ENCODE measurements around the gene UMPS.
"Not testable (repeated sequence)": the region's sequence is repeated elsewhere in the genome, so short reads cannot be mapped to it uniquely, and the experiment has no call there.

Gene UMPS

DNA sequence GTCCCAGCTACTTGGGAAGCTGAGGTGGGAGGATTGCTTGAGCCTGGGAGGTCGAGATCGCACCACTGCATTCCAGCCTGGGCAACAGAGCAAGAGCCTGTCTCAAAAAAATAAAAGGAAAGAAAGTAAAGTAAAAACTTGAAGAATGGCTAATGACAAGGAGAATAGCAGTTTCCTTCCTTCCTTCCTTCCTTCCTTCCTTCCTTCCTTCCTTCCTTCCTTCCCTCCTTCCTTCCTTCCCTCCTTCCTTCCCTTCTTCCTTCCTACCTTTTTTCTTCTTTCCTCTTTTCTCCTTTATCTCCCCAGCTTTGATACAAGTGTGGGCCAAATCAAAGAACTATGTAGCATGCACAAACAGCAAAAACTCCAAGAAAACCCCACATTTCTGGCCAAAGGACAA, 23.0 kb upstream of the UMPS start:
- DNase-seq (ENCODE audit: low read depth in 2 of 2) = not testable (repeated sequence)

DNA sequence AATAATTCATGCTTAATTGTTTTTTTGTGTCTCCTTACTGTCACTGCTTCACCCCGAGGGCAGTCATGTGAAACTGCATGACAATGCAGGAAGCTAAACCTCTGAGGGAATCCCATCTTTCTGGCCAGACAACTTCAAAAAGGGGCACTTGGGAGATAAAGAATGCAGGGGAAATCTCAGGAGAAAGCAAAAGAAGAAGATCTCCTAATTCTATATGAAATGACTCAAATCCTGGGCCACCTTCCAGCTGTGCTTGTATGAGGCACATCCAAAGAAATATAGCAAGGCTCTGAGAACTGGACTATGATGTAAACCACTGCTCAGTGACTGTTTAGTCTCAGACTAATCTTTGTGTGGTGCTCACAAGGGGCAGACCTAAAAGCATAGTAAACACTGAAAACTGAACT, 22.6 kb upstream of the UMPS start:
- DNase-seq (ENCODE audit: low read depth in 2 of 2) = no peak

DNA sequence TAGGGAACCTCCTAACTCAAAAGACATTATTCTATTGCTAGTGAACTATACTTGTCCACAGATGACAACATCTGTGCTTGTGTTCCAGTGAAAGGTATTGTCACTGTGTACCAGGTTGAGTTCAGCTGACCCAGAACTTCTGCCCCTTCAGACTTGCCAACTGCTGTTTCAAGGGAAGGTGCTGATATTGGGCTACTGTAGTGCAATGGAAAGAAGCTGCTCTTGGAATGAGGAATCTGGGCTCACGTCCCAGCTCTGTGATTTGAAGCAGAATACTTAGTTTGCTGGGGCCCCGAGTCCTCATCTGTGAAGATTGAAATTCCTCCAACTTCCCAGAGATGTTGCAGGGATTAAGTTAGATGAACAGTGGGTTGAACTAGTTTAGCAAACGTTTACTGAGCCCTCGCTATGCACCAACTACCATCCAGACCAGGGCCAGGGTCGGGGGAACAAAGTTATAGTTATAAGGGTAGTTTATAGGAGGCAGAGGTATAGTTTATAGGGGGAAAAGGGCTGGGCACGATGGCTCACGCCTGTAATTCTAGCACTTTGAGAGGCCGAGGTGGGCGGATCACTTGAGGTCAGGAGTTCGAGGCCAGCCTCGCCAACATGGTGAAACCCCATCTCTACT, 15.9 kb upstream of the UMPS start:
- no peak for DNase-seq (ENCODE audit: low read depth in 2 of 2)

DNA sequence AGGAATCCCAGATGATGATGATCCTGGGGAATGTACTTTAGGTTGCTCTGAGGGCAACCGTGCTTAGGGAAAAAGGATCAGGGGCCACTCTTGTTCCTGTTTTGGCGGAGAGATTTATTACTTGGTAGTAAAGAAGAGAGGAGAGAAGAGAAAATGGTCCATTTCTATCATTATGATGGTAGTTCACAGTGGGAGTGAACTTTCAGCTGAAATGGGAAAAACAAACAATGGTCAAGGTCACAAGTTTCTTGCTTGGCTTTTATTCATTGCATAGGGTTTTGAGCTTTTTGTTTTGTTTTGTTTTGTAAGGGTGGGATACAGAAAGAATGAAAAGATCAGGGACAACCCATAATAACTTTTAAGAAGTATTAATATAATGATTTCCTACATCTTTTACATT, 7.7 kb upstream of the UMPS start:
- no peak for DNase-seq (ENCODE audit: low read depth in 2 of 2)

DNA sequence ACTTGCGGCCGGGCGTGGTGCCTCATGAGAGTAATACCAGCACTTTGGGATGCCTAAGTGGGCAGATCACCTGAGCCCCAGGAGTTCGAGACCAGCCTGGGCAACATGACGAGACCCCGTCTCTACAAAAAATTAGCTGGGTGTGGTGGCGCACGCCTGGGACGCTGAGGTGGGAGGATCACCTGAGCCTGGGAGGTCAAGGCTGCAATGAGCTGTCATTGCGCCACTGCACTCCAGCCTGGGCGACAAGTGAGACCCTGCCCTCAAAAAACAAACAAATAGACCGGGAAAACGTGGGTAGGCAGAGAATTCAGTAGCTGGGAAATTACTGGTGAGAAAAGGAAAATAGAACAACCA, 667 bp downstream of the UMPS start:
- DNase-seq (ENCODE audit: low read depth in 2 of 2) = peak; percentile 5 to 13

DNA sequence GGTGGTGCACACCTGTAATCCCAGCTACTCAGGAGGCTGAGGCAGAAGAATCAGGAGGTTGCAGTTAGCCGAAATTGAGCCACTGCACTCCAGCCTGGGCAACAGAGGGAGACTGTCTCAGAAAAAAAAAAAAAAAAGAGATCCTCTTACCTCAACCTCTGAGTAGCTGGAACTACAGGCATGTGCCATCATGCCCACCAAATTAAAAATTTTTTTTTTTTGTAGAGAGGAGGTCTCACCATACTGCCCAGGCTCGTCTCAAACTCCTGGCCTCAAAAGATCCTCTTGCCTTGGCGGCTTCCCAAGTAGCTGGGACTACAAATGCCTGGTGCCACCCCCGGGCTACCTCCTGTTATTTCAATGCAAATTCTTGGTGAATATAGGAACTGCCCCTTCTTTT, 1.5 kb downstream of the UMPS start:
- DNase-seq (ENCODE audit: low read depth in 2 of 2) = no peak

DNA sequence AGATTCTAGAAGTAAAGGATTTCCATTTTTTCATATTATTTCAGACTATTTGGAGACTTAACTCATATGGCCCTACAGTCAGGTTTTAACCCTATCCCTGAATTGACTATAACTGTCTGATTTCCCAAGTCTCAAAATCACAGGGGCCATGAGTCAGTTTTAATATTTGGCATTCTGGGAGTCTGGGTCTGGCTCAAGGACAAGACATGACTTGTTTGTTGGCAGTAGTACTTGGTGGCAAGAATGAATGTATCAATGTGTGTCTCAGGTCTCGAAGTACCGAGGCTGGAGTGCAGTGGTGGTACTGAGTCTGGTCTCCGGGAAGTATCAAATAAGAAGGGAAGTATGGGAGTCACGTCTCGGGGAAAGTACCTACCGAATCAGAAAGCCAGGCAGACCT, 10.8 kb downstream of the UMPS start:
- DNase-seq (ENCODE audit: low read depth in 2 of 2) = no peak

DNA sequence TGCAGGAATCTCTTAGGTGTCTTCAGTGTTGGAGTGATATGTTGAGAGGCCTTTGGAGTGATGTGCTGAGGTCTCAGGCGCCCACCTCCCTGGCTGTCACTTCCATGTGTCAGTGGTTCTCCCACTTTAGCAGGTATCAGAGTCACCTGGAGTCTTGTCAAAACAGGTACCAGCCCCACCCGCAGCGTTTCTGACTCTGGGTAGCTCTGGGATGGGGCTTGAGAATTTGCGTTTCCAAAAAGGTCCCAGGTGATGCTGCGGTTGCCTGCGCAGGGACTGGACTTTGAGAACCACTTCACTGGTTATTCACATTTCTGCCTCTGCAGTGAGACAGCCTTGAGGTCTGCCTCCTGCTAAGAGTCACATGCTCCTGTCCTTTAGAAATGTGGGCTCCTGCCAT, 15.5 kb downstream of the UMPS start:
- DNase-seq (ENCODE audit: low read depth in 2 of 2) = no peak

DNA sequence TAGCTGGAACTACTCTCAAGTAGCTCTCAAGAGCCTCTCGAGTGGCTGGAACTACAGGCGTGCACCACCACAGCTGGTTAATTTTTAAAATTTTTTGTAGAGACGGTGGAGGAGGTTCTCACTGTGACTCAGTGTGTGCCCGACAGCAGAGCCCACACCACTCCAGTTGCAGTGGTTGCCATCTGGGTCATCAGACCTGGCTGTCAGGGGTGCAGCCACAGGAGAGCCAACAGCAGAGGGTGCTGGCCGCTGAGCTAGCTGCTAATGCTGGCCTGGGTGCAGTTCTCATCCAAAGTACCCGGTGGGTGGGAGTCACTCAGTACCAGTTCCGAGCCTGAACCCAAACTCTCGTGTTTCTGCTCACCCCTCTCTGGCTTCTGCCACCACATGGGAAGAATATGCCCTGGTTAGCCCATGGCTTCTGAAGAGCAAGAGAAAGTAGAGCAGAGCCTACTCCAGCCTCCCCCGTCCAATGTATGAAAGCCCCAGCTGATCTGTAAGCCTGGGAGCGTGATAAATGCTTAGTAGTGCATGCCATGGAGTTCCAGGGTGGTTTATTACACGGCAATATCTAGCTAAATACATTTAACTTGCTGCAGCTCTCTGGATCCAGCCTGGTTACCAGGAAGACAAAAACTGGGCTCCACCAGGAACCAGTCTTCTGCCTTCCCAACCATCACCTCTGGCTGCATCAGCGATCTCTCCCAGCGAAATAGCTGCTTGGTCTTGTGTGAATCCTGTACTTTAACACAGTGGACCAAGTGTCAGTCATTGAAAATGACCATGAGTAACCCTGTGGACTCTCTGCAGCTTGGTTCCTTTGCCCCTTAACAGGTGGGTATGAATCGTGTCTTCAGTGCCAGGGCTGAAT, 17.1 kb downstream of the UMPS start:
- no peak for DNase-seq (ENCODE audit: low read depth in 2 of 2)

DNA sequence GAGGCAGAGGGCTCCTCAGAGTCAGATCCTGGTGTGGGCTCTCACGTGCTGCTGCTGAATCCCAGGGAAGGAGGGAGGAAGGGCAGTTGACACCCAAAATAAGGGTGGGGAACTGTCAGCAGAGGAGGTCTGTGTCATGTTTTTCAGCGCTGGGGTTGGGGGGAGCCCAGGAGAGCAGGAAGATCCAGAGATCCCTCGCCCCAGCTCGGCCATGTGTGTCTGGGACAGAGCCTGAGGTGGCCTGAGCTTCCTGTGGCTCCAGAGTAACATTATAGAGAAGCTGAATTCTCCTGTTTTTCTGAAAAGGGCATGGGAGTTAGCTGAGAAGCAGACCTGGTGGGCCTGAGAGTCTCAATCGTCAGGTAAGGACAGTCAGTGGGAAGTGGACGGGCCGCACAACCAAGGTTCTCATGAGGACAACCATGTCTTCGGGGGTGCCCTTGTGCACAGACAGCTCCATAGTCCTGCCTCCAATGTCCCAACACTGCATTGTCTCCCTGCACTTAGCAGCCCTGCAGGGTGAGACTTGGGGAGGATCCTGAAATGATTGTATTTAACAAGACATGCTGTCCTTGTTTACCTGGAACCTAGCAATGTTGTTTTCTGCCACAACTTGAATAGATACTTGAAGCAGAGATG, 18.4 kb downstream of the UMPS start:
- DNase-seq (ENCODE audit: low read depth in 2 of 2) = no peak

DNA sequence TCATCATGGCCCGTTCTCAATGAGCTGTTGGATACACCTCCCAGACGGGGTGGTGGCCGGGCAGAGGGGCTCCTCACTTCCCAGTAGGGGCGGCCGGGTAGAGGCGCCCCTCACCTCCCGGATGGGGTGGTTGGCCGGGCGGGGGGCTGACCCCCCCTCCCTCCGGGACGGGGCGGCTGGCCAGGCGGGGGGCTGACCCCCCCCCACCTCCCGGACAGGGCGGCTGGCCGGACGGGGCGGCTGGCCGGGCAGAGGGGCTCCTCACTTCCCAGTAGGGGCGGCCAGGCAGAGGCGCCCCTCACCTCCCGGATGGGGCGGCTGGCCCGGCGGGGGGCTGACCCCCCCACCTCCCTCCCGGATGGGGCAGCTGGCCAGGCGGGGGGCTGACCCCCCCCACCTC, 19.6 kb downstream of the UMPS start:
- not testable (repeated sequence) for DNase-seq (ENCODE audit: low read depth in 2 of 2)

DNA sequence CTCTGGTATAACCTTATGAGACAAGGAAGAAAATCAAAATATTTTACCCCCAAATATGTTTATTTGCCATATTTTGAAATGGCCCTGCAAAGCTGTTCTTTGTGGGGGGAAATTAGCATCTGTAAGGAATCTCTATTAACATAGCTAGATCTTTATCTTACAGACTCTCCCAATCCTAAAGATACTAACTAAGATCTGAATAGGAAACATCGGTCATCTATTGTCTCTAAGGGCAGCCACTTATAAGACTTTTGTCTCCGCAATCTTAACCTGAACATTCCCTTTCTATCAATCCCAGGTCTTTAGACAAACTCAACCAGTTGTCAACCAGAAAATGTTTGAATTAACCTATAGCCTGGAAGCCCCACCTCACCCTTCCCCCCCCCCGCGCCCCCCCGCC, 21.2 kb downstream of the UMPS start:
- DNase-seq (ENCODE audit: low read depth in 2 of 2) = no peak

DNA sequence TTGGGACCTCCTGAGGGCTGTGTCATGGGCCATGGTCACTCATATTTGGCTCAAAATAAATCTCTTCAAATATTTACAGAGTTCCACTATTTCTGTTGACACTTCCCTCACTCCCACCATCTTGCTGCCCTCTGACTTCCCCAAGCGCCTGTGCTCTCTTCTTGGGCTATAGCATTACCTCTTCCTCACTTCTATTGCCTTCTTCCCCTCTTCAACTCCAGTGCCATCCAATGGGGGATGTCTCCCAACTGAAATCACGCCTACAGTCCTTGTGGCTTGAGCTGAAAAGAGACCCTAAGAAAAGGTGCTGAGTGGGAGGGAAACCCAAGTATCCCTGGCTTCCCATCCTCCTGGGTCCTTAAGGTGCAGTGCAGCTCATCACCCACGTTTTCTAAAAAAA, 21.8 kb downstream of the UMPS start:
- DNase-seq (ENCODE audit: low read depth in 2 of 2) = no peak

DNA sequence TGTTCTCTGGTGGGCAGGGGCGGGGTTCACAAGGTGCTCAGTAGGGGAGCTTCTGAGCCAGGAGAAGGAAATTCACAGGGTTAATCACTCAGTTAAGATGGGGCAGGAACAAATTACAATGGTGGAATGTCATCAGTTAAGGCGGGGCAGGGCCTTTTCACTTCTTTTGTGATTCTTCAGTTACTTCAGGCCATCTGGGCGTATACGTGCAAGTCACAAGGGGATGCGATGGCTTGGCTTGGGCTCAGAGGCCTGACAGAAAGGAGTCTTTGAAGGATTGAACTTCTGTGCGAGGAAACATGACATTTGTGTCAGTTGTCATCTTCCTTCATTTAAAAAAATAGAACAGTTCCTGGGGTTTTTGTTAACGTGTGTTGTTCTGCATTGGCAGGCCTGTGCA, 27.7 kb downstream of the UMPS start:
- not testable (repeated sequence) for DNase-seq (ENCODE audit: low read depth in 2 of 2)

DNA sequence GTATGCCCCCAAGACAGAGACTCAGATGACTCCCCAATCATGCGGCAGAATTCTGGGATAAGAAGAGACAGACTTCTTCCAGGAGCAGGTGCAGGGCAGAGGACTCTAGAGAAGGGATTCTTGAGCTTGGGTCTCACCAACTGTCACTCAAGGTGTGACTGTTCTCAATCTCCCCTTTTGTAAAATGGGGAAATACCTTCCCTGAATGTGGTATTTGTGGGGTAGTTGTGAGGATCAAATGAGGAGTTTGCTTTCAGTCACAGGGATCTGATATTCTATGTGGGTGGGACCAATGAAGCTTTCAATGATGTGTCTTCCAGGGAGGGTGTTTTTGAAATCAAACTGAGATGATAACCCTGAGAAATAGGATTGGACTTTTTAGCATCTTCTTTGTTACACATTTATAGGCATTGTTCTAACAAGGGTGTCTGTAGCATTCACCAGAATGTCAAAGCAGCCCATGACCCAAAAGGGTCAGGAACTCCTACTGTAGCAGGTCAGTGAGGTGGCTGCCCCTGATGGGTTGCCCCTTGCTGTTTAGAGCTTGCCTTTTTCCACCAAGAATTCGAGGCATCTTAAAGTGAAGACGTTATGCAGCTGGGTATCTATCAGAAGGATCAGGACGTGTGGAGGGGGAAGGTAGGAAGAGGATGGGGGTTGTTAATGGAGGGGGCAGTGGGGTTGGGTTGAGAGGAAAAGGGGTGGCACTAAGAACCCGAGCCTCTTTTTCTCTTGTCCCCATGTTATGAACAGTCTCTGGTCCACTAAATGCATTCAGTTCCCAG, 28.8 kb downstream of the UMPS start:
- DNase-seq (ENCODE audit: low read depth in 2 of 2) = no peak

DNA sequence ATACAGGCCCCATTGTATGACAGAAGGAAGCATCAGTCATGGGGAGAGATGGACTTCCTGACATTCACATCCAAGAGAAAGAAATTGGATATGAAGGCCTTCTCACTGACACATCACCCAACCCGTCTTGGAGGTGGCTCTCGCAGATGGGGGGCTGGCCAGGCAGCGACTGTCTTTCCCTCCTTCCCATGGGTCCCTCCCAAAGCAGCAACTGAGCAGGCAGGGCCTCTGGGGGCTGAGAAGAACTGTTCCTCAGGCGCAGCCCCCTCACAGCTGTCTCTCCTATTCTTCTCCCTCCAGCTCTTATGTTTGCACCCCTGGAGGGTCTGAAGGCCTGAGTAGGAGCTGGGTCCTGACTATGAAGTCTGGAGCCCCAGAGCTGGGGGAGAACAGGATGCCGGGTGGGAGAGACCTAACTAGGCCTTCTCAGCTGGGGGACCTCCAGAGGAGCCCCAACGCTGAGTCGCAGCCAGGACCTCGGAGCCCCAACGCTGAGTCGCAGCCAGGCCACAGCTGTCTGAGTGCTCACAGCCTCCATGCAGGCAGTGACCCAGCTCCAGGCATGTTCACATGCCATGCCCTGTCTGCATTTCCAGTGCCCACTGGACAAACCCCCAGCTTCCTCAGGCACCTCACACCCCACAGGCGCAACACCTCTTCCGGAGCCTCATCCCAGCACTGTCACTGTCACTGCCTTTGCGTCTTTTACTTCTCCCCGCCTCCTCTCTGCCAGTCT, 29.6 kb downstream of the UMPS start:
- DNase-seq (ENCODE audit: low read depth in 2 of 2) = no peak

DNA sequence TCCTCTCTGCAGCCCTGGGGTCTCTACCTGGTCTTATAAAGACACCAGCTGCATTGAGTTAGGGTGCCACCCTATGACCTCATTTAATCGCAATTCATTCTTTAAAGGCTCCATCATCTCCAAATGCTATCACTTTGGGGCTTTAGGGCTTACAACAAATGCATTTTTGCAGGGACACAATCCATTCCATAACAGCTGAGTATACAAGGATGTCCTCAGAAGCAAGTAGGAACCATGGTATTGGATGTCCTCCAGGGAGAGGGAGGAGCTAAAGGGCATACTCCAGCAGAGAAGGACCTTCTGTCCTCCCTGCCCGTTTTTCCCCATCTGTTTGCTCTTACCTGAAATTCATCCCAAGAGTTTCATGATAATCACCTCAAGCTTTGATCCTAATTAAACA, 30.3 kb downstream of the UMPS start:
- no peak for DNase-seq (ENCODE audit: low read depth in 2 of 2)

DNA sequence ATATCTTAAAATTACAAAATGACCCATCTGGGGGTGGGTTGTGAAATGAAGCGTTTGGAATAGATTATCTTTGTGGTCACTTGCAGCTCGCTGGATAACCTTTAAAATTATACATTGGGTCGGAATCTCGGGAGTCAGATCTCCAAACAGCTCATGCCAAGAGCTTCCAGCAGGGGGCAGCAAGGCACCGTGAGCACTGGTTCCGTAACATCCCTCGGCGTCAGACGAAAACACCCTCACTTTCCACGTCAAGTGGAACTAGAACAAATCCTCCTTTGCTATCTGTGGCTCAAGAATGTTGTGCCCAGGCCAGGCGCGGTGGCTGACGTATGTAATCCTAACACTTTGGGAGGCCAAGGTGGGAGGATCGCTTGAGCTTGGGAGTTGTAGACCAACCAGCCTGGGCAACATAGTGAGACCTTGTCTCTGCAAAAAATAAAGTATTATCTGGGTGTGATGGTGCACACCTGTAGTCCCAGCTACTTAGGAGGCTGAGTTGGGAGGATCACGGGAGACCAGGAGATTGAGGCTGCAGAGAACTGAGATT, 31.1 kb downstream of the UMPS start:
- DNase-seq (ENCODE audit: low read depth in 2 of 2) = peak; percentile 71 to 73

DNA sequence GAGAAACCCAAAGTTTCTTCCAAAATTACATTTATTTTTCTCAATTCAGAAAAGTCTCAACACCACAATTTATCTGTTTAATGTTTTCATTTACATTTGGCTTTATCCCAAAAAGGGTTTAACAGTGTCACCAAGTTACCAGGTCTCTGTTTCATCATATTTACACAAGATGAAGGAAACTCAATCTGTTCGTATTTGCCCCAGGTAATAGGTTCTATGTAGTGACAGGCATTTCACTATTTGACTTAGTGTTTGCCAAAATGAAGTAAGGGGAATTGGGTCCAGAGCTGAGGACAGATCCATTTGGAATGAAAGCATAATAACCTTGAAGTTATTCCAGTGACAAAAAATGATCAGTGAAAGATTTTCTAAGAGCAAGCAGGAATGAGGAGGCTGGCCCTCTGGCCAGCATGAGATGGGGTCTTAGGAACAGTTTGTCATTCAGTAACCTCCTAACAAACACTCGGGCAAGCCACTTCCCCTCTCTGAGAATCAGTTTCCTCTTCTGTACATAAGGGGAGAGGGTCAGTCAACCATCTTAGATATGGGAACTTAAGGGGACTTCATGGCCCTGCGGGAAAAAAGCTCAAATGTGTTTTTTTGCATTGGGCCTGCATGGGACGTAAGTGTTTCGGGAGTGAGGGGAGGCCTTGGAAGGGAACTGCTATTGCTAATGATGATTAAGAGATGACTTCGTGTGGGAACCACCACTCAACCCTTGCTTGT, 31.8 kb downstream of the UMPS start:
- DNase-seq (ENCODE audit: low read depth in 2 of 2) = no peak

DNA sequence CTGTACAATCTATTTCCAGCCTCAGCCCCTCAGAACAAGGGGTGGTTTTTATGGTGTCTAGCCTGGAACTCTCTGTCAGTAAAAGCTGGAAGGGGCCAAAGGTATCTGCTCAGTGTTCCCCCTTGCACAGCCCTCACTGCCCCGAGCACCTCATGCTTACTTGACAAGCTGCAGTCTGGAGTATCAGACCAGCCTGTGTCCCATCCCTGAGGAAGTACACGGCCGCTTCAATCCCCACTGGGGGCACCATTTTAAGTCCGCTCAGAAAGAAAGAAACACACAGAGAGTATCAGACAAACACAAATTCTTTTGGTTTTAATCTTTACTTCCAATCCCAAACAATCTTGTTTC, 32.4 kb downstream of the UMPS start:
- no peak for DNase-seq (ENCODE audit: low read depth in 2 of 2)

DNA sequence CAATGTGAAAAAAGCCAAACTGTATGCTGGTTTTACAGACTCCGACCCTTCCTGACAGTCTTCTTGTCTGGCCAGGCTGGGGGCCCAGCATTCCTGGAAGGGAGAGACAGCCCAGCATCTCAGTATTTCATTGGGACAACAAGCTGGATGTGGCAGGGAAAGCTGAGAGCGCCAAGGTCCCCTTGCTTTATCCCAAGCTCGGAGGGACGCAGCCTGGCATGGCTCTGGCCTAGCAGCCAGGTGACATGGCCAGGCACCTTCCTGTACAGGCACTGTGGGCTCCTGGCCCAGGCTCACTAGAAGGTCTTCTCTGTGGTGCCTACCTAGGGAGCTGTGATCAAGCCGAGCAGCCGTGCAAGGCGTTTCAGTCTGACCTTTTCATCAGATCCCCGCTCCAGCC, 33.0 kb downstream of the UMPS start:
- DNase-seq (ENCODE audit: low read depth in 2 of 2) = no peak

Data from stimulated activated CD4-positive, alpha-beta T cell treated with anti-CD3 and anti-CD28 coated beads, Interleukin-4, amount 100 ng/mL, for 48 hours (primary cell).